HepG2 (cell line): Measurements from ENCODE around the gene TMEM256. TPM values are rescaled to one million over a fixed set of nuclear protein-coding genes. Genes with fewer than 3 reads are reported as not detected.

Experiments used
- ATAC-seq: fragments of 200-7000 bp; cut with Tn5 transposase; 3 replicates; pipeline ENCODE4 v1.9.1; 2020; ENCODE audit warnings: mild to moderate bottlenecking, moderate library complexity
- BruUV-seq: library from RNA; stranded (reverse); fragments of 400-500 nt; replicated peaks from 2 replicates; lab custom pipeline; 2021; lab: Mats Ljungman, UMichigan
- CTCF ChIA-PET: fragments of 300-600 bp; formaldehyde crosslinking; extraction: SDS; loops from one replicate; lab custom pipeline; 2021; ENCODE audit warnings: low total read pairs, inconsistent platforms, low intra/inter-chr PET ratio; lab: Yijun Ruan, JAX
- POLR2A ChIA-PET: fragments of 350-600 bp; sonication (Branson Sonifier 250); formaldehyde crosslinking; loops from one replicate; lab custom pipeline; 2020; ENCODE audit warnings: antibody characterized with exemption, inconsistent platforms; lab: Yijun Ruan, JAX
- DNase-seq: peaks from one replicate; pipeline ENCODE4 v3.0.0-alpha.2; 2015; ENCODE audit warnings: low spot score
- FAIRE-seq: peaks from 3 replicates; lab custom pipeline; 2011; peaks lifted over from hg19 to GRCh38; lab: Jason Lieb, UNC
- H2AFZ ChIP-seq: one replicate; pipeline ENCODE4 v1.6.1; 2011; ENCODE audit warnings: low read length, inconsistent platforms
- H3K27ac ChIP-seq: fragments of 300-600 bp; 3 replicates; pipeline ENCODE4 v1.8.0; 2011; ENCODE audit warnings: mixed run types, mild to moderate bottlenecking, mixed read lengths, low read length, inconsistent platforms; ENCODE audit not compliant: insufficient read depth; ENCODE audit errors: extremely low read length
- H3K27me3 ChIP-seq, 2 experiments: fragments of 200-600 bp in 1 of 2; 2 replicates in 1 of 2; 3 replicates in 1 of 2; pipeline versions ENCODE4 v1.6.0 to v1.8.0; 2011; ENCODE audit warnings: low read length in 2 of 2, mild to moderate bottlenecking in 2 of 2, moderate library complexity in 2 of 2, inconsistent platforms in 1 of 2; ENCODE audit not compliant: insufficient read depth in 2 of 2, control insufficient read depth in 1 of 2
- H3K36me3 ChIP-seq, 2 experiments: fragments of 200-600 bp in 1 of 2; replicated peaks in 1 of 2; 2 replicates in 1 of 2; 3 replicates in 1 of 2; pipeline versions ENCODE4 v1.5.1 to v1.8.0; 2011; ENCODE audit warnings: low read length in 2 of 2, inconsistent platforms in 1 of 2; ENCODE audit not compliant: insufficient read depth in 2 of 2, control insufficient read depth in 1 of 2
- H3K4me1 ChIP-seq: 2 replicates; pipeline ENCODE4 v1.5.1; 2012; ENCODE audit warnings: low read length, inconsistent platforms; ENCODE audit not compliant: insufficient read depth
- H3K4me2 ChIP-seq: 2 replicates; pipeline ENCODE4 v1.6.0; 2011; ENCODE audit warnings: low read depth, low read length, inconsistent platforms
- H3K4me3 ChIP-seq, 3 experiments: fragments of 200-600 bp in 1 of 3; sonication (generic), shearing (Covaris generic) in 1 of 3; replicated peaks in 1 of 3; 2 replicates each; pipeline ENCODE4 v1.5.1; 2011 to 2016; ENCODE audit warnings: low read length in 3 of 3, inconsistent platforms in 2 of 3, low read depth in 2 of 3, mild to moderate bottlenecking in 2 of 3, control low read depth in 1 of 3, mixed read lengths in 1 of 3; ENCODE audit not compliant: insufficient read depth in 1 of 3
- H3K79me2 ChIP-seq: one replicate; pipeline ENCODE4 v1.6.1; 2011; ENCODE audit warnings: low read length, inconsistent platforms; ENCODE audit not compliant: insufficient read depth
- H3K9ac ChIP-seq: 2 replicates; pipeline ENCODE4 v1.6.0; 2011; ENCODE audit warnings: mild to moderate bottlenecking, low read depth, low read length, inconsistent platforms; ENCODE audit not compliant: insufficient read depth
- H3K9me3 ChIP-seq: 2 replicates; pipeline ENCODE4 v1.5.1; 2012; ENCODE audit warnings: mild to moderate bottlenecking, low read length
- H4K20me1 ChIP-seq: 2 replicates; pipeline ENCODE4 v1.6.0; 2011; ENCODE audit warnings: inconsistent platforms, mild to moderate bottlenecking, low read length, moderate library complexity; ENCODE audit not compliant: insufficient read depth
- ASH2L ChIP-seq: fragments of 300-600, 200-600 bp; sonication (generic); IDR thresholded peaks from 2 replicates; pipeline ENCODE4 v1.7.0; 2017; ENCODE audit warnings: low read depth, mild to moderate bottlenecking, moderate library complexity, mixed read lengths, low read length; ENCODE audit not compliant: insufficient read length
- CHD2 ChIP-seq: IDR thresholded peaks from 2 replicates; pipeline ENCODE4 v1.6.1; 2011; ENCODE audit warnings: low read depth, low read length, improper control_type of control experiment
- MED1 ChIP-seq: sonication (generic); formaldehyde crosslinking; IDR thresholded peaks from 2 replicates; pipeline ENCODE4 v1.4.0; 2020; ENCODE audit warnings: missing genetic modification reagents
- MIER3 ChIP-seq: IDR thresholded peaks from 2 replicates; pipeline ENCODE4 v1.6.1; 2016; ENCODE audit warnings: missing compliant biosample characterization, borderline replicate concordance
- NR2F6 ChIP-seq, 2 experiments: IDR thresholded peaks; 2 replicates each; pipeline ENCODE4 v1.6.1; 2016; ENCODE audit warnings: antibody characterized with exemption in 1 of 2, mild to moderate bottlenecking in 1 of 2
- REPIN1 ChIP-seq: sonication (generic); formaldehyde crosslinking; IDR thresholded peaks from 2 replicates; pipeline ENCODE4 v1.8.0; 2022; ENCODE audit warnings: missing genetic modification reagents, low read depth, mild to moderate bottlenecking, borderline replicate concordance
- RXRA ChIP-seq: sonication (generic); formaldehyde crosslinking; IDR thresholded peaks from 2 replicates; pipeline ENCODE4 v1.5.1; 2020; ENCODE audit warnings: missing genetic modification reagents
- SIN3A ChIP-seq: IDR thresholded peaks from 2 replicates; pipeline ENCODE4 v1.6.1; 2011; ENCODE audit warnings: low read depth, mild to moderate bottlenecking, control low read depth, low read length, borderline replicate concordance
- STAG1 ChIP-seq: sonication (generic); formaldehyde crosslinking; IDR thresholded peaks from 2 replicates; pipeline ENCODE4 v1.4.0; 2020; ENCODE audit warnings: missing genetic modification reagents
- ZNF773 ChIP-seq: sonication (generic); formaldehyde crosslinking; IDR thresholded peaks from 2 replicates; pipeline ENCODE4 v1.4.0; 2020; ENCODE audit warnings: missing genetic modification reagents, borderline replicate concordance
- WGBS: methylation state at CpG from one replicate; pipeline ENCODE4 v1.1.6; 2017; ENCODE audit warnings: low lambda C conversion rate; 5-methylcytosine and 5-hydroxymethylcytosine counted together
- in situ Hi-C: cut with HindIII; loops from 2 replicates; pipeline ENCODE4 v1.10.0; 2017; ENCODE audit warnings: low pct_unique_long_range_greater_than_20kb; ENCODE audit not compliant: extremely low pct_ligation_motif_present
- intact Hi-C: fragments of 100-400 bp; cut with micrococcal nuclease; formaldehyde crosslinking; loops from one replicate; pipeline ENCODE4 v1.10.0; 2022; ENCODE audit not compliant: unreplicated experiment
- polyA plus RNA-seq, 8 experiments: library from polyadenylated mRNA; depleted of rRNA in 3 of 8; stranded (reverse) in 7 of 8; unstranded in 1 of 8; fragments of >200 nt; fragmentation: Illumina TruSeq in 4 of 8; extraction: Trizol in 4 of 8; gene quantifications; 2 replicates each; pipeline versions ENCODE4 v1.2.1 to v1.2.3, GENCODE V29; 2011 to 2016; ENCODE audit warnings: low read depth in 4 of 8, missing spikeins in 1 of 8, mixed read lengths in 1 of 8; ENCODE audit not compliant: insufficient read depth in 1 of 8
- total RNA-seq, 5 experiments: library from RNA; depleted of rRNA; stranded (reverse); fragments of >200 nt; fragmentation: Illumina TruSeq; extraction: Trizol; gene quantifications; 2 replicates each; pipeline ENCODE4 v1.2.3, GENCODE V29; 2016; ENCODE audit warnings: low read depth in 1 of 5
- TF ChIP-seq, protein P1 (sequence below): sonication (generic); formaldehyde crosslinking; IDR thresholded peaks from 2 replicates; pipeline ENCODE4 v1.5.0; 2020; ENCODE audit warnings: missing genetic modification reagents
- TF ChIP-seq, protein P2 (sequence below): sonication (generic); formaldehyde crosslinking; IDR thresholded peaks from 2 replicates; pipeline ENCODE4 v1.8.0; 2022; ENCODE audit warnings: missing genetic modification reagents, mild to moderate bottlenecking, borderline replicate concordance
- TF ChIP-seq, protein P3 (sequence below): sonication (generic); formaldehyde crosslinking; conservative IDR thresholded peaks from 2 replicates; pipeline ENCODE4 v1.8.0; 2022; ENCODE audit warnings: low read depth, missing genetic modification reagents
- TF ChIP-seq, protein P4 (sequence below): sonication (generic); formaldehyde crosslinking; IDR thresholded peaks from 2 replicates; pipeline ENCODE4 v1.5.1; 2020; ENCODE audit warnings: mild to moderate bottlenecking, missing genetic modification reagents, moderate library complexity
- TF ChIP-seq, protein P5 (sequence below): IDR thresholded peaks from 2 replicates; pipeline ENCODE4 v1.6.1; 2016

Gene TMEM256
- total and polyA plus RNA-seq, 2 of the 13 experiments (the other 11 are each of a cell fraction or from before 2014, with no cell fraction given) = 231 to 252 TPM

DNA sequence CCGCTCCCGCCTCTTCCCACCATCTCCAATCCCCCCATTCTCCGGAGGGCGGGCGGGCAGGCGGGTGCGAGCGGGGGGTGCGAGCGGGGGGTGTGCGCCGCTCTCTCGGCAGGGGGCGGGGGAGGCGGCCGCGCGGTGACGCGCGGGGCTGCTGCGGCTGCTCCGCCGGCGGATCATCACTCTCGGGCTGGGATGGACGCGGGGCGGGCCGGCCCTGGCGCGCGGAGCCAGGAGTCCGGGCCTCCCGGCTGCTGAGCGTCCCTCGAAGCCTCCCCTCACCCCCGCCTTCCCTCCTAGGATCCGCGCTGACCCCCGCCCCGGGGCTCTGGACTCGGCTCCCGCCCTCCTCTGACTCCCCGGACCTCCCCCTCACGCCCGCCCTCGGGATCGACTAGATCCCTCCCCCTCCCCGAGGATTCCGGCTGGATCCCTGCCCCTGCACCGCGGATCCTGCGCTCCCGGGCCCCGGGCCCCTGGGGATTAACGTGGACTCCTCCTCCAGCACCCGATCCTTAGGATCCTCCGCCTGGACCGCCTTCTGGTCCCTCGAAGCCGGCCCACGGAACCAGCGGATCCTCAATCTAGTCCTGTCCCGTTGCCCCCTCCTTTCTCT lies 946 bp upstream of the TMEM256 start:
- peak overlapping the region; percentile 69; the same call in 1 of the 2 replicates for H3K9ac ChIP-seq
- intact Hi-C loops = loop anchor here (1.0 to 5.0 kb wide), 3 partner anchors 30 to 77 kb away; partner anchors contain the start of genes POLR2A, SLC35G6, TMEM102 and TMEM95
- TF ChIP-seq MIER3 (CRISPR knock-in tag) (no peak), ASH2L (no peak), STAG1 (CRISPR knock-in tag) (no peak), SIN3A (no peak; the same call in 1 of the 2 replicates), MED1 (CRISPR knock-in tag) (no peak), NR2F6 (IDR thresholded peaks at IDR 0.05) (no peak), NR2F6 (CRISPR knock-in tag; IDR thresholded peaks at IDR 0.05) (no peak), CHD2 (no peak), REPIN1 (no peak), RXRA (peak; percentile 25; the same call in 1 of the 2 replicates), ZNF773 (CRISPR knock-in tag) (no peak)
- TF ChIP-seq, protein P1, sequence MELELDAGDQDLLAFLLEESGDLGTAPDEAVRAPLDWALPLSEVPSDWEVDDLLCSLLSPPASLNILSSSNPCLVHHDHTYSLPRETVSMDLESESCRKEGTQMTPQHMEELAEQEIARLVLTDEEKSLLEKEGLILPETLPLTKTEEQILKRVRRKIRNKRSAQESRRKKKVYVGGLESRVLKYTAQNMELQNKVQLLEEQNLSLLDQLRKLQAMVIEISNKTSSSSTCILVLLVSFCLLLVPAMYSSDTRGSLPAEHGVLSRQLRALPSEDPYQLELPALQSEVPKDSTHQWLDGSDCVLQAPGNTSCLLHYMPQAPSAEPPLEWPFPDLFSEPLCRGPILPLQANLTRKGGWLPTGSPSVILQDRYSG = no peak
- TF ChIP-seq, protein P2, sequence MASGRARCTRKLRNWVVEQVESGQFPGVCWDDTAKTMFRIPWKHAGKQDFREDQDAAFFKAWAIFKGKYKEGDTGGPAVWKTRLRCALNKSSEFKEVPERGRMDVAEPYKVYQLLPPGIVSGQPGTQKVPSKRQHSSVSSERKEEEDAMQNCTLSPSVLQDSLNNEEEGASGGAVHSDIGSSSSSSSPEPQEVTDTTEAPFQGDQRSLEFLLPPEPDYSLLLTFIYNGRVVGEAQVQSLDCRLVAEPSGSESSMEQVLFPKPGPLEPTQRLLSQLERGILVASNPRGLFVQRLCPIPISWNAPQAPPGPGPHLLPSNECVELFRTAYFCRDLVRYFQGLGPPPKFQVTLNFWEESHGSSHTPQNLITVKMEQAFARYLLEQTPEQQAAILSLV = no peak
- TF ChIP-seq, protein P3, sequence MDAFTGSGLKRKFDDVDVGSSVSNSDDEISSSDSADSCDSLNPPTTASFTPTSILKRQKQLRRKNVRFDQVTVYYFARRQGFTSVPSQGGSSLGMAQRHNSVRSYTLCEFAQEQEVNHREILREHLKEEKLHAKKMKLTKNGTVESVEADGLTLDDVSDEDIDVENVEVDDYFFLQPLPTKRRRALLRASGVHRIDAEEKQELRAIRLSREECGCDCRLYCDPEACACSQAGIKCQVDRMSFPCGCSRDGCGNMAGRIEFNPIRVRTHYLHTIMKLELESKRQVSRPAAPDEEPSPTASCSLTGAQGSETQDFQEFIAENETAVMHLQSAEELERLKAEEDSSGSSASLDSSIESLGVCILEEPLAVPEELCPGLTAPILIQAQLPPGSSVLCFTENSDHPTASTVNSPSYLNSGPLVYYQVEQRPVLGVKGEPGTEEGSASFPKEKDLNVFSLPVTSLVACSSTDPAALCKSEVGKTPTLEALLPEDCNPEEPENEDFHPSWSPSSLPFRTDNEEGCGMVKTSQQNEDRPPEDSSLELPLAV (CRISPR knock-in tag) = no peak
- TF ChIP-seq, protein P4, sequence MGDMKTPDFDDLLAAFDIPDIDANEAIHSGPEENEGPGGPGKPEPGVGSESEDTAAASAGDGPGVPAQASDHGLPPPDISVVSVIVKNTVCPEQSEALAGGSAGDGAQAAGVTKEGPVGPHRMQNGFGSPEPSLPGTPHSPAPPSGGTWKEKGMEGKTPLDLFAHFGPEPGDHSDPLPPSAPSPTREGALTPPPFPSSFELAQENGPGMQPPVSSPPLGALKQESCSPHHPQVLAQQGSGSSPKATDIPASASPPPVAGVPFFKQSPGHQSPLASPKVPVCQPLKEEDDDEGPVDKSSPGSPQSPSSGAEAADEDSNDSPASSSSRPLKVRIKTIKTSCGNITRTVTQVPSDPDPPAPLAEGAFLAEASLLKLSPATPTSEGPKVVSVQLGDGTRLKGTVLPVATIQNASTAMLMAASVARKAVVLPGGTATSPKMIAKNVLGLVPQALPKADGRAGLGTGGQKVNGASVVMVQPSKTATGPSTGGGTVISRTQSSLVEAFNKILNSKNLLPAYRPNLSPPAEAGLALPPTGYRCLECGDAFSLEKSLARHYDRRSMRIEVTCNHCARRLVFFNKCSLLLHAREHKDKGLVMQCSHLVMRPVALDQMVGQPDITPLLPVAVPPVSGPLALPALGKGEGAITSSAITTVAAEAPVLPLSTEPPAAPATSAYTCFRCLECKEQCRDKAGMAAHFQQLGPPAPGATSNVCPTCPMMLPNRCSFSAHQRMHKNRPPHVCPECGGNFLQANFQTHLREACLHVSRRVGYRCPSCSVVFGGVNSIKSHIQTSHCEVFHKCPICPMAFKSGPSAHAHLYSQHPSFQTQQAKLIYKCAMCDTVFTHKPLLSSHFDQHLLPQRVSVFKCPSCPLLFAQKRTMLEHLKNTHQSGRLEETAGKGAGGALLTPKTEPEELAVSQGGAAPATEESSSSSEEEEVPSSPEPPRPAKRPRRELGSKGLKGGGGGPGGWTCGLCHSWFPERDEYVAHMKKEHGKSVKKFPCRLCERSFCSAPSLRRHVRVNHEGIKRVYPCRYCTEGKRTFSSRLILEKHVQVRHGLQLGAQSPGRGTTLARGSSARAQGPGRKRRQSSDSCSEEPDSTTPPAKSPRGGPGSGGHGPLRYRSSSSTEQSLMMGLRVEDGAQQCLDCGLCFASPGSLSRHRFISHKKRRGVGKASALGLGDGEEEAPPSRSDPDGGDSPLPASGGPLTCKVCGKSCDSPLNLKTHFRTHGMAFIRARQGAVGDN (CRISPR knock-in tag) = 0 out of 2 replicates have a peak, but pooled peaks have one; percentile 5
- TF ChIP-seq, protein P5, sequence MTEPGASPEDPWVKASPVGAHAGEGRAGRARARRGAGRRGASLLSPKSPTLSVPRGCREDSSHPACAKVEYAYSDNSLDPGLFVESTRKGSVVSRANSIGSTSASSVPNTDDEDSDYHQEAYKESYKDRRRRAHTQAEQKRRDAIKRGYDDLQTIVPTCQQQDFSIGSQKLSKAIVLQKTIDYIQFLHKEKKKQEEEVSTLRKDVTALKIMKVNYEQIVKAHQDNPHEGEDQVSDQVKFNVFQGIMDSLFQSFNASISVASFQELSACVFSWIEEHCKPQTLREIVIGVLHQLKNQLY = no peak

More for the DNA sequence above, 946 bp upstream of the TMEM256 start:
- no TSS peak for BruUV-seq
- Histone ChIP-seq H3K27ac (peak overlapping the region; percentile 99), H3K9me3 (no peaks in the 10 kb centered on the region), H3K4me1 (peaks cover 18% of the 10 kb centered on the region), H3K4me3 (peak overlapping the region; percentile 62 to 95 (median 70)), H3K36me3 (0 out of 5 replicates have a peak, but pooled peaks cover 0 to 2% of the 10 kb centered on the region in 2 experiments), H3K79me2 (peaks cover 4% of the 10 kb centered on the region), H2AFZ (no peak overlapping the region), H3K4me2 (peak overlapping the region; percentile 80), H3K27me3 (no peaks in the 10 kb centered on the region; a peak in 1 of 5 replicates), H4K20me1 (no peaks in the 10 kb centered on the region)
- in situ Hi-C loops = no loop called here
- POLR2A ChIA-PET = interaction anchor here (0.6 to 3.3 kb wide), 37 partner anchors 8 to 977 kb away, joined by 3 to 76 read pairs (median 7); partner anchors contain the start of genes CD68, CHRNB1, FGF11 and KCTD11
- ATAC-seq (peak; percentile 14), FAIRE-seq (no peak), DNase-seq (no peak)
- CTCF ChIA-PET = no interaction called here
- 5% methylated on average over 22 of the region's 65 CpGs for WGBS
